HK-2 (cell line): ENCODE measurements around the gene TAB3.

ENCODE experiments used
- DNase-seq: peaks from one replicate; pipeline ENCODE4 v3.0.0-alpha.2; 2018; ENCODE audit not compliant: unreplicated experiment

The TAB3 gene, protein sequence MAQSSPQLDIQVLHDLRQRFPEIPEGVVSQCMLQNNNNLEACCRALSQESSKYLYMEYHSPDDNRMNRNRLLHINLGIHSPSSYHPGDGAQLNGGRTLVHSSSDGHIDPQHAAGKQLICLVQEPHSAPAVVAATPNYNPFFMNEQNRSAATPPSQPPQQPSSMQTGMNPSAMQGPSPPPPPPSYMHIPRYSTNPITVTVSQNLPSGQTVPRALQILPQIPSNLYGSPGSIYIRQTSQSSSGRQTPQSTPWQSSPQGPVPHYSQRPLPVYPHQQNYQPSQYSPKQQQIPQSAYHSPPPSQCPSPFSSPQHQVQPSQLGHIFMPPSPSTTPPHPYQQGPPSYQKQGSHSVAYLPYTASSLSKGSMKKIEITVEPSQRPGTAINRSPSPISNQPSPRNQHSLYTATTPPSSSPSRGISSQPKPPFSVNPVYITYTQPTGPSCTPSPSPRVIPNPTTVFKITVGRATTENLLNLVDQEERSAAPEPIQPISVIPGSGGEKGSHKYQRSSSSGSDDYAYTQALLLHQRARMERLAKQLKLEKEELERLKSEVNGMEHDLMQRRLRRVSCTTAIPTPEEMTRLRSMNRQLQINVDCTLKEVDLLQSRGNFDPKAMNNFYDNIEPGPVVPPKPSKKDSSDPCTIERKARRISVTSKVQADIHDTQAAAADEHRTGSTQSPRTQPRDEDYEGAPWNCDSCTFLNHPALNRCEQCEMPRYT

DNA sequence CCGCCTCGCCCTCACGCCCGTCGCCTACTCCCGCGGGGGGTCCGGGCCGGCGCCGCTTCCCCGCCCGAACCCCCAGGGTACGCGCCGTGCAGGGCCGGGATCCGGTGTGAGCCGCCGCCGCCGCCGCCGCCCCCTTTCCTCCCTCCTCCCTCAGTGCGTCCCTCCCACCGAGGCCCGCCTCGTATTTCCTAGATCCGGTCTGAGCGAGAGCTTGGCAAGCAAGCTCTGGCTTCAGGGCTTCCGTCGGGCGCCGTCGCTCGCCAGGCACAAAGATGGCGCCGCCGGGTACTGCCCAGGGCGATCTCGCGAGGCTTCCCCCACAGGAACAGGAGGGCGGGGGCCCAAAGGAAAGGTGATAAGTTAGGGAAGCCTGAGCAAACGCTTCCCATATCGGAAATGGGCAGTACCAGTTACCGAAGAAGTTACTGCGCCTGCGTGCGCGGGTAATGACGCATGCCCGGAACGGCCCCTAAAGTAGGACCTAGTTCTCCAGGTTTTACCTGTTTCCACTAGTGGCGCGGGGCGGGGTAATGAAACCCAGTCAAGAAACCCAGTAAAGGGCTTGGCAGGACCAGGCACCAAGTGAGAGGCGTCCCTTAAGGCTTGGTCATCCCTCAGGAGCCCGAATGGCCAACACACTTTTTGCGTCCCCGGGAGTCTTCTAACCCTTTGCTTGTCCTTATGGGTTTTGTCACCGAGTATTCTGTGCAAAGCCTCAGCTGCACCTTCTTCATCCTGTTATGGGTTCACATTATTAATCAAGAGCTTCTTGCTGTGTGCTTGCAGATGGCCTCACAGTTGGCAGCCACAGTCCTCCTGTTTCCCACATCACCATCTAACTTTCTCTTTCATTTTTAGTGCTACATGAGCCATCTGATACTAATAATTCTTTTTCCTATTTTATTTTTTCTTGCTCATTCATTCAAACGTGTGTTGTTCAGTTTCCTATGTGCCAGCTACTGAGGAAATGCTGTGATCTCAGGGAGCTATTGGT is at the start of gene TAB3:
TSS of gene TAB3 (minus strand) at position 108 of the 994 bp plus-strand sequence. CDS start 29,666 bp downstream, outside the sequence.
- DNase-seq: peak; percentile 92

DNA sequence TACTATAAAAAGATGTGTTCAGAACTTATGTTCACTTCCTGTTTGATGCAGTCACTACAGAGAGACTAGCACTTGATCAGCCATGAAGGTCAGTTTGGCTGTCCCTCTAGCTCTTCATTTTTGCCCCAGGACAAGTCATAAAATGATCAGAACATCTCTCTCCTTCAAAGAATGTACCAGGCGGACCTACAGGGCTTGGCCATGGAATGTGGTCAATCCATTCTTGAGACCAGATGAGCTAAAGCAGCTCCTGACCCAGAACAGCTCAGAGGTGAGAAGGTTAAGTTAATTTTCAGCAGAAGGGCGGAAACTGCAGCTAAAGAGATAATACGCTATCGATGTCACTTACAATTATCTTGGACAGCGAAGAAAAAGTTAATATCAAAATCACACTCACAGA is 49.2 kb upstream of the TAB3 start:
- DNase-seq: no peak

DNA sequence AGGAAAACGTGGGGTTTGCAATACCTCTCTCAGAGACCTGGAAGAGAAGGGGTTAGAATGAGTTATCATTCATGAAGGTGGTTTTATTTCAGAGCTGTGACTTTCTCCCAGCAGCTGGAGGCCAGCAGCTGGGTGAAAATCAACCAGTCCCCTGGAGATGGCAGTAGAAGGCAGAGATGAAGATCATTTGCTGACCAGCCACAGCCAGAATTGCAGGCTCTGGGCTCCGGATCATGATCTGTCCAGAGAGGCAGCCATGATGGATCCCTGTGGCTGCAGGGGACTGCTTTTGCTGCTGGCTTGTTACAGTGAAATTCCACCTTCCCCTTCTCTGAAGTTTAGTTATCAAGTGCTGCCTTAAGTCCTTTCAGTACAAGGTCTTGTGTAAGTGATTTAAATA is 46.9 kb upstream of the TAB3 start:
- peak; percentile 21 for DNase-seq

DNA sequence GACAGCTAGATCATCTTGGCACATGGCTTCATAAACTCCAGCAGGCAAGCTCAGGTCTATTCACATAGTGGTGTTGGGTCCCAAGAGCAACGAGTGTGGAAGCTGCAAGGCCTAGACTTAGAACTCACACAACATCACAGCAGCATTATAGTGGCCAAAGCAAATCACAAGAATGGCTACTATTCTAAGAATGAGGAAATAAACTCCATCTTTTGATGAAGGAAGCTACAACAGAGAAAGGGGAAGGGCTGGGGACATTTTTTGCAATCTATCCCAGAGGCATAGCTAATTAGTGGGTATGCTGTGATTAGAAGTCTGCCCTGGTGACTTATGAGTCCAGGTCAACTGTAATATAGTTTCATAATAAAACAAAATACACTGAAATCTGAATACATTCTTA is 42.9 kb upstream of the TAB3 start:
- no peak for DNase-seq

DNA sequence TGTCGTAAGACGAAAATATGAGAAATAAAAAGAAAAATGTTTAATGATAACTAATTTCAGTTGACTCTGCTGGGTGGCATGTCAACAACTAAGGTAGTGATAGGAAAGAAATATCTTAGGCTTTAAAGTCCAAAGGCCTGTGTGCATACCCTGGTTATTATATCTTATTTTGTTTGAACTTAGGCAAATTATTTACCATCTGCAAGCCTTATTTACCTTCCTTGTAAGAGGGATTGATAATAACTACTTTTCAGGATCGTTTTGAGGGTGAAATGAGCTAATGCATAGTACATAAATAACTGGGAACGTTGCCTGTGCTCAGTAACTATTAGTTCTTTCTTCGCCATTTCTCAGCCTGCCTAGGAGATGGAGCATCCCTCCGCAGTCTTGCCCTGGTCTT is 41.6 kb upstream of the TAB3 start:
- no peak for DNase-seq

DNA sequence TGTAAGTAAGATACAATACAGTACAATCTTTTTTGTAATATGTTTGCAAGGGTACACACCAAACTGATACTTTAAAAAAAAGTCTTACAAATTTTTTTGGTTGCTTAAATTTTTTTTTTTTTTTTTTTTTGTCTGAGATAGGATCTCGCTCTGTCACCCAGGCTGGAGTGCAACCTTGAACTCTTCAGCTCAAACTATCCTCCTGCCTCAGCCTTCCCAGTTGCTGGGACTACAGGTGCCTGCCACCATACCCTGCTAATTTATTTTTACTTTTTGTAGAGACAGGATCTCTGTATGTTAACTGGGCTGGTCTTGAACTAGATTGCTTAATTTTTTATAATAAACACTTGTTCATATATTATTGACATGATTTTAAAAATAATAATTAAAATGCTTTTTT is 41.1 kb upstream of the TAB3 start:
- DNase-seq: no peak

DNA sequence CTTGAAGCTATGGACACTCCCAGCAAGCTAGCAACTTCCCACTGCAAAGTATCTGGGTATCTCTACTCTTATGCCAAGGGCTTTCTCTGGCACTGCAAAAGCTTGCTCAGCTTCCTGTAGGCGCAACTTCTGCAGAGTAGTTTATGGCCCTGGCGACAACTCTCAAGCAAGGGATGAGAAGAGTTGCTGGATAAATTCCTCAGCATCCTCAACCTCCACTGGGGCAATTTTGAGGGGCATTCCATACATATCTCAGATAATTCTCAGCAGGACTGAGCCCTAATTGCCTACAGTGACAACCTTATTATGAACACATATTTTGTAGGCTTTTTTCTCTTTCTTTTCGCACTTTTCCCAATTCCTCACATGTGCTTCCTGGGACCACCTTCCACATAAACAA is 31.2 kb upstream of the TAB3 start:
- no peak for DNase-seq

DNA sequence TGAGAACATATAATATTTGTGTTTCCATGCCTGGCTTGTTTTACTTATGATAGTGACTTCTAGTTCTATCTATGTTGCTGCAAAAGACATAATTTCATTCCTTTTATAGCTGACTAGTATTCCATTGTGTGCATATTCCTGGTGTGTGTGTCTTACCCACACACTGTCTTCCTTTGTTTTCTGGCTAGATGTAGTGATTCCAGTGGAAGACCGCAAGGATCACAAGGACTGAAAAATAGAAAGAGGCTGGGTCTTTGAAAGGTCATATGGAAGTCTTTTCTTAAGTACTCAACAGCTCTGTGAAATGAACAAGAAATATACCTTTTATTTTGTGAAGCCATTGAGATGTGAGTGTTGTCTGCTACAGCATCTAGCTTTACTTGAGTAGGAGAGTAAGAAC is 29.4 kb upstream of the TAB3 start:
- no peak for DNase-seq

DNA sequence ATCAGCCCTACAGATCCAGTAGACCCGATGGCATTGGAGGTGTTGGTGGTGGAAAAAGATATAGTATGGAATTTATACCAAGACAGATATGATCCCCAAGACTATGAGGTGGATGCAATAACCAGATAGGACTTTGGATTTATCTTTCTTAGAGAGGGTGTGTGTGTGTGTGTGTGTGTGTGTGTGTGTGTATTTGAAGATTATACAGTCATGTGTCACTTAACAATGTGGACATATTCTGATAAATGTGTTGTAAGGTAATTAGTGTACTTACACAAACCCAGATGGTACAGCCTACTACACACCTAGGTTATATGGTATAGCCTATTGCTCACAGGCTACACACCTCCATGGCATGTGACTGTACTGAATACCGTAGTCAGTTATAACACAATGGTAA is 24.4 kb upstream of the TAB3 start:
- no peak for DNase-seq

DNA sequence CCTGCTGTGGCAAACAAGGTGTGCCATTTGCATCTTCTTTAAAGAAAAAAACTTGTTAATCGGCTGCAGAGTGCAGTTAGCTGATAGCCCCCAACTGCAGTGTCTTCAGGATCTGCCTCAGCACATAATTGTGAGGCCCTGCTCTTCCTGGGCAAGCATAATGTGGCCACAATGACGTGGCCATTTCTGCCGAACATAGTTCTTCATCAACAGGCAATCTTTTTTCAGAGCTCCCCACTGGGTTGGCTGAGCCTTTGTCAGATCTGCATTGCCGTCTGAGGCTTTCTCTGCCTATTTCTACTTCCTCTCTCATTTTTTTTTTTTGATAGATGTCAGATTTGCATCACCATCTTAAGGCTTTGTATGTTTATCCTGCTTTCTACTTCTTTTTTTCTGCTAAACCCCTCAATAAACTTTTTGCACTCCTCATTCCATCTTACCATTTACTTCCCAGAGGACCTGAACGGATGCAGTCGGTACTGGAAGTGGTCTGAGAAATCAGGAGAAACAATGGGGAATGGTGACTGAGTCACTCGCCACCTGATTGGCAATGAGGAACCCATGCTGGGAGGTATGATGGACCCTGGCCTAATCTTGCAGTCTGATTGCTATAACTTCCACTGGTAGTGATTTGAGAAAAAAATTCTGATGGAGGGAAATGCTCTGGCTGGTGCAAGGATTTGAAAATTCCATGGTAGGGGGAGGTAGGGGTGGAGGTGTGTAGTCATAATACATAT is 21.2 kb upstream of the TAB3 start:
- DNase-seq: no peak

DNA sequence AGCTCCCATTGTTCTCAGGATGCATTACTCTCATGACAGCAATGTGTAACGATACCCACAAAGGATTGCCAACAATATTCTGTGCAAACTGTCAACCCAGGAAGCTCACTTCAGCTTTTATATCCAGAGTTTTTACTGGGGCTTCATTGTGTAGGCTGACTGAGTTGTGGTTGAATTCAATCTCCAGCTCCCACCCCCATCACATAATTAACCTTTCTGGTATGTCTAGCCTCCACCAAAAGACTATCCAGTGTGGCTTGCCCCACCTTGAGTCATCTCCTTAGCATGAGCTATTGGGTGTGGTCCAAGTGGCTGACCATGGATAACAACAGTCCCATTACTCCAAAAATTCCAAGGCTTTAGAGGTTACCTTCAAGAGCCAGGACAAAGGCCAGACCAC is 17.7 kb upstream of the TAB3 start:
- no peak for DNase-seq

DNA sequence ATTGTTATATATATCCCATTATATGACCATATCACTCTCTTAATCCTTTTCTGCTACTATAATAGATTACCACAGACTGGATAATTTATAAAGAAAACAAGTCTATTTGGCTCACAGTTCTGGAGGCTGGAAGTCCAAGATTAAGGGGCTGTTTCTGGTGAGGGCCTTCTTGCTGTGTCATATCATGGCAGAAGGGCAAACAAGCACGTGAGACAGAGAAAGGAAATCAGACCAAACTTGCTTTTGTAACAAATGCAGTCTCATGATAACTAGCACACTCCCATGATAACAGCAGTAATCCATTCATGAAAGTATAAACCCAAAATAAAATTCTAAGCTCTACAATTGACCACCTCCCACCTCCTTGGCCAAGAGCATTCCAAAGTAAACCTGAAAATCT is 16.3 kb upstream of the TAB3 start:
- no peak for DNase-seq

DNA sequence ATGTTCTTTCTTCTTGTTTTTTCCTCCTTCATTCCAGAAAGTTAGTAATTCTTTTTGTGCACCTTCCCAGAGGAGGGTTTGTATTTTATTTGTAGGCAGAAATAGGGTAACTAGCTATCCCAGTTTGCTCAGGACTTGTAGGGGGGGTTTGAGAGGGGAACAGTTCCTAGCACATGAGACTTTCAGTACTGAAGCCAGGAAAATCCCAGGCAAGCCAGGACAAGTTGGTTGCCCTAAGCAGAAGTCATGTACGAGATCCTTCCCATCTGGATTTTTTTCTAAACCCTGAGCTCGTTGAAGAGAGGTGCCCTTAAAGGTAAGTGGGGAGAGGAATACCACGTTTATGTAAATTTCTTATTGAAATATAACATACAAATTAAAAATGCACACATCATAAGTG is 15.6 kb upstream of the TAB3 start:
- no peak for DNase-seq

DNA sequence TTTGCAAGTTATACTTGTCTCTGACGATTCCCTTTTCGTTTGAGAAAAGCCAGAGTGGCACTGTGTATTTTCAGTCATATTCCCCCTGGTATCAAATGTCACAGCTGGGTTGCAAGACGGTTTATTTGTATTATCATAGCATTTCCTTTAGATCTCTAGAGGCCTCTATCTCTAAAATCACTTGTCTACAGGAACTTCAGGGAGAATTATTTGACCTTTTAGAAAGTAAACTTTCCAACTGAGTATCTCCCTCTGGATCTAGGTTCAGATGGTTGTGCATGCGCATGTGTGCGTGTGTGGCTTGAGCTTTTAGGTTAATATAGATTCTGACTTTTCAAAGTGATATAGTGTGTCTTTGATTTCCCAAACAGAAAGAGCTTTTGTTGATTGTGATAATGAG is 15.1 kb upstream of the TAB3 start:
- DNase-seq: no peak

DNA sequence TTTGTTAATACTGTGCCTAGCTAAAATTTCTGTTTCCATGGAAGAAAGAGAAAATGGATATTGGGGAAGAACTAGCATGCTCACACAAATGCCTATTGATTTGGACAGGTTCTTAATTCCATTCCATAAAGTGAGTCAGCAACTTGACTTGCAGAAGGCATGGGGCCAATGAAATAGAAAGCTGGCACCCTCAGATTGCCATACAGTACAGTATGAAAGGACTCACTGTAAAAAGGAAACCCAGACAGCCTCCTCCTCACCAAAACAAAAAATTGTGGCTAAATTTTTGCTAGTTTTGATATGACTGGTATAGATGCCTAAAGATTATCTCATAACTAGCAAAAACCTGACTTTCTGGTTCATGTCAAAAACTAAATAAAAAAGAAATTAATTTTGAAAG is 11.2 kb upstream of the TAB3 start:
- no peak for DNase-seq

DNA sequence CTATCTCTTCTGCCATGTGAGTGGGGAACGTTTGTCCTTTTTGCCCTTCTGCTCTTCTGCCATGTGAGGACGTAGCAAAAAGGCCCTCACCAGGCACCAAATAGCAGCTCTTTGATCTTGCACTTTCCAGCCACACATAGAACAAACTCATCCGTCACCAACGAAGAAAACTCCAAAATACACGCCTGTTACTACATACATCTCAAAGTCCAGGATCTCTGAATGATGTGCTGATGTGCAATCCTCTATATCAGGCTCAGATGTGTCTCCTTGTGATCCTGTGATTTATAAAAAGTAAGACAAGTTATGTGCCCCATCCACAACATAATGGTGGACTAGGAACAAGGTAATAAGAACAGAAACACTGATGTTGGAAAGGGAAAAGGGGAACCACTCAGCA is 9.8 kb upstream of the TAB3 start:
- no peak for DNase-seq

DNA sequence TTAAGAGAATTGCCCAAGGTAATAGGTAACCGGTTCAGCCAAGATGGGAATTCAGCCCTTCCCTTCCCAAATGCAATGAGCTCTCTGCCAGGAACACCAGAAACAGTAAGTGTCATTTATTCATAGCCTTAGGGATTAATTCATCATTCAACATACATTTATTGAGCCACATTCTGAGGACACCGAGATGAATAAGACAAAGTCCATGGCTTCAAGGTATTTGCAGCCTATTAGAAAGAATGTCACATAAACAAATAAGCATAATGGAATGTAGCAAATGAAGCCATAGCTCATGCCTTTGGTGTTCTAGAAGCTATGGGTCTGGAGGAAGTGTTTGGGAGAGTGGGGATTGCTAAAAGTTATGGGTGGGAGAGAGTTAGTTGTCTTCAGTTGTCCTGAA is 6.3 kb upstream of the TAB3 start:
- no peak for DNase-seq

DNA sequence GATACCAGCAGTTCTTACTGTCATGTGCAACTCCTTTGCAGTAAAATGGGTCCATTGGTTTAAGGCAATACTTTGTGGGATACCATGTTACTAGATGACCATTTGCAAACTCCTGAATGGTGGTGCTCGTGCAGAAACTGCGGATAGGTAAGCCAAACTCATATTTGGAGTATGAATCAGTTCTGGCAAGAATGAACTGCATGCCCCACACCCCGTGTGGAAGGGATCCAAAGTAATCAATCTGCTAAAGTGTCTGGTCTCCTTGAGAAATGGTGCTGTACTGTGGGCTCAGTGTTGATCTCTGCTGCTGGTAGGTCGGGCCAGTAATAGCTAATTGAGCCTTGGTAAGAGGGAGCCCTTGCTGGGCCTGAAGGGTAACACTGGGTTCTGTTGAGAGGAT is 4.2 kb upstream of the TAB3 start:
- DNase-seq: no peak

DNA sequence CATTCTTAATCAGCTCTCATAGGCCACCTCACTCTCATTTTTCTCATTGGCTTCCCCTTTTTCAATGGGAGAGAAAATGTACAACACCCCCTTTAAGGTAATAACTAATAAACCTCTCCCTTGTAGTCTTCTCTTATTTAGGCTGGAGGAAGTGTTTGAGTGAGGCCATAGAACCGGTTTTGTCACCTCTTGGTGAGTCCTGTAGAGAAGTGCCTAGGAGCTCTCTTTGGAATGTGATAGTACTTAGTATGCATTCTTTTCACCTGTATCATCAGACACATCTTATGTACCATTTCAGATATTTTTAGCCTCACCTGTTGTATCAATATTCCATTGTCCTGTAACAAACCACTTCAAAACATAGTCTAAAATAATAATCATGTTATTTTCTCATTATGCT is 3.5 kb upstream of the TAB3 start:
- DNase-seq: no peak

DNA sequence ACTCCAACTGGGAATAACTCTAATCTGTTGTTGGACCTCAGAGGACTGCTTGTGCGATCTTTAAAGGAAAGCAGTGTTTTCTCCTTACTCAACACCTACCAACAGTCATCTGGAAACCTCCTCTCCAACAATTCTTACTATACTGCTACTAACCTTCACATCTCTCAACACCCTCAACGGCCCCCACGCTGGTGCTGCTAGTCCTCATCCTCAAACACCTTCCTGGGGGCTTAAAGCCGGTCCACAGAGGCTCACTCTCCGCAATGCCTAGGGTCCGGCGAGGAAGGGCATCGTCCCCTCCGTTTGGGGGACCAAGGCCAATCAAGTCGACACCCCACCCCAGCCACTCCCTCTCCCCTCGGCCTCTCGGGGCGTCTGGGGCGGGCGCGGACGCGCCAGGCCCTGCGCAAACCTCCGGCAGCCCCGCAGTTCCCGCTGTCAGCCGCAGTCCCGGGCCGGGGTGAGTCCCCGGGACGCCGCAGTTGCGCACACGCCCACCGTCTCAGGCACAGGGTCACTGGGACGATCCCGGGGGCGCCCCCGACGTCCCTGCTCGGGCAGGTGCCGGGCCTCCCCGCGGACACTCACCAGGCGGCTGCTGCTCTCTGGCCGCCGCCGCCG is 418 bp downstream of the TAB3 start:
- DNase-seq: no peak

DNA sequence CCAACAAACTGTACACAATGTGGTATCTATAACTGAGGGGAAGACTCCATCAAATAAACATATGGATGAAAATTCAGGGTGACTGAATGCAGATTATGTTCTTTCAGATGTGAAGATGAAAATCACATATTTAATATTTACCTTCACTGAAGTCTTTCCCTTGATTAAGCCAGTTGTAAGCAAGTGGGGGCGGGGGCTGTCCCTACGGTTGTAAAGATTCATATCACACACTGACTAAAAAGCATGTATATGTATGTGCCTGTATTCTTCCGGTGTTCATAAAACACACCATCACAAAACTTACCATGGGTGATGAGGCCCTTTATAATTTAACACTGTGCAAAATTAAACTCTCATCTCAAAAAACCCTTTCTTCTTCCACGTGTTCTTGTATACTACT is 1.3 kb downstream of the TAB3 start:
- no peak for DNase-seq
